DMS53 treated with DMSO at 0.1 percent for 48 hours (cell line): ENCODE results near the gene RPN1.
"Not testable (repeated sequence)": the region's sequence is repeated elsewhere in the genome, so short reads cannot be mapped to it uniquely, and the experiment has no call there.

Experiments
- DNase-seq: peaks from one replicate; lab custom pipeline; 2025; ENCODE audit not compliant: unreplicated experiment; lab: John Stamatoyannopoulos, UW

The RPN1 gene

GRCh38 chr3:128613083-128613829 is 37.4 kb downstream of the RPN1 start:
- no peak for DNase-seq

GRCh38 chr3:128610451-128611070 is 40.1 kb downstream of the RPN1 start:
- DNase-seq = no peak

GRCh38 chr3:128609294-128609693 is 41.3 kb downstream of the RPN1 start:
- DNase-seq = no peak

GRCh38 chr3:128607710-128608048 is 42.9 kb downstream of the RPN1 start:
- DNase-seq = no peak

GRCh38 chr3:128606094-128606493 is 44.5 kb downstream of the RPN1 start:
- no peak for DNase-seq

GRCh38 chr3:128605091-128606046 is 45.2 kb downstream of the RPN1 start:
- no peak for DNase-seq

GRCh38 chr3:128603811-128604775 is 46.5 kb downstream of the RPN1 start:
- DNase-seq = no peak

- DNase-seq = no peak
Measured at GRCh38 chr3:128603313-128603712, 47.3 kb downstream of the RPN1 start.

- no peak for DNase-seq
Measured at GRCh38 chr3:128598884-128599664, 51.5 kb downstream of the RPN1 start.

- DNase-seq = no peak
Measured at GRCh38 chr3:128597900-128598299, 52.7 kb downstream of the RPN1 start.

- no peak for DNase-seq
Measured at GRCh38 chr3:128592864-128593263, 57.8 kb downstream of the RPN1 start.

GRCh38 chr3:128591738-128592426 is 58.7 kb downstream of the RPN1 start:
- DNase-seq = no peak

GRCh38 chr3:128590948-128591347 is 59.7 kb downstream of the RPN1 start:
- no peak for DNase-seq

- not testable (repeated sequence) for DNase-seq
Measured at GRCh38 chr3:128589985-128590384, 60.6 kb downstream of the RPN1 start.

GRCh38 chr3:128588147-128588546 is 62.5 kb downstream of the RPN1 start:
- DNase-seq = no peak

GRCh38 chr3:128587391-128587790 is 63.2 kb downstream of the RPN1 start:
- no peak for DNase-seq

- not testable (repeated sequence) for DNase-seq
Measured at GRCh38 chr3:128586932-128587331, 63.7 kb downstream of the RPN1 start.

GRCh38 chr3:128586391-128586790 is 64.2 kb downstream of the RPN1 start:
- not testable (repeated sequence) for DNase-seq

GRCh38 chr3:128585974-128586373 is 64.6 kb downstream of the RPN1 start:
- DNase-seq = no peak
